HCT116 (cell line): ENCODE results near the gene ICAM4. TPM values are rescaled to one million over a fixed set of nuclear protein-coding genes. Genes with fewer than 3 reads are reported as not detected.

Experiments
- ATAC-seq: fragments of 200-7000 bp; cut with Tn5 transposase; 2 replicates; pipeline ENCODE4 v1.9.1; 2020; ENCODE audit warnings: mild to moderate bottlenecking, moderate library complexity
- BruUV-seq: library from RNA; stranded (reverse); fragments of 400-500 nt; replicated peaks from 2 replicates; lab custom pipeline; 2021; lab: Mats Ljungman, UMichigan
- CTCF ChIA-PET: fragments of 300-600 bp; sonication (Branson Sonifier 250); formaldehyde crosslinking; loops from one replicate; lab custom pipeline; 2021; ENCODE audit warnings: antibody characterized with exemption; lab: Charles Lee
- POLR2A ChIA-PET: fragments of 300-600, 350-600 bp; sonication (Branson Sonifier 250); formaldehyde crosslinking; loops from one replicate; lab custom pipeline; 2021; ENCODE audit warnings: antibody characterized with exemption; lab: Charles Lee
- RAD21 ChIA-PET, 2 experiments: fragments of 300-600 bp; sonication (Branson Sonifier 250); formaldehyde crosslinking; loops; one replicate each; lab custom pipeline; 2023; ENCODE audit warnings: low total read pairs in 2 of 2; ENCODE audit not compliant: uncharacterized antibody in 2 of 2, unreplicated experiment in 2 of 2, low non-redundant PET in 1 of 2; lab: Charles Lee
- DNase-seq: peaks from one replicate; pipeline ENCODE4 v3.0.0-alpha.2; 2010; ENCODE audit warnings: low read depth, low spot score
- H2AFZ ChIP-seq: fragments of 200-600 bp; shearing (Covaris generic), sonication (generic); 2 replicates; pipeline ENCODE4 v1.6.1; 2017; ENCODE audit warnings: low read depth, mixed run types, mixed read lengths, antibody characterized with exemption, low read length; ENCODE audit not compliant: poor library complexity, severe bottlenecking
- H3K27ac ChIP-seq: 2 replicates; pipeline ENCODE4 v1.5.1; 2012; ENCODE audit warnings: low read depth, low read length
- H3K27me3 ChIP-seq: fragments of 200-600 bp; sonication (generic); 2 replicates; pipeline ENCODE4 v1.6.1; 2016; ENCODE audit warnings: mixed run types, low read length, mixed read lengths; ENCODE audit not compliant: insufficient read depth
- H3K36me3 ChIP-seq, 2 experiments: fragments of 200-500 bp in 1 of 2; fragments of 200-600 bp in 1 of 2; sonication (Bioruptor generic) in 1 of 2; sonication (generic) in 1 of 2; 2 replicates each; pipeline versions ENCODE4 v1.5.1 to v1.6.1; 2014 to 2016; ENCODE audit warnings: low read length in 2 of 2, inconsistent platforms in 1 of 2, mixed read lengths in 1 of 2, mixed run types in 1 of 2; ENCODE audit not compliant: insufficient read depth in 2 of 2, control insufficient read depth in 1 of 2
- H3K4me1 ChIP-seq, 2 experiments: fragments of 200-600 bp in 1 of 2; sonication (generic) in 1 of 2; 2 replicates each; pipeline versions ENCODE4 v1.5.1 to v1.6.1; 2012 to 2017; ENCODE audit warnings: low read length in 2 of 2, inconsistent platforms in 1 of 2, mild to moderate bottlenecking in 1 of 2, mixed read lengths in 1 of 2, mixed run types in 1 of 2, moderate library complexity in 1 of 2; ENCODE audit not compliant: insufficient read depth in 2 of 2, control insufficient read depth in 1 of 2
- H3K4me2 ChIP-seq: fragments of 200-600 bp; sonication (generic); 2 replicates; pipeline ENCODE4 v1.6.1; 2017; ENCODE audit warnings: mixed run types, low read length, mixed read lengths
- H3K4me3 ChIP-seq, 2 experiments: fragments of 200-600 bp in 1 of 2; sonication (generic) in 1 of 2; replicated peaks in 1 of 2; 2 replicates each; pipeline ENCODE4 v1.5.1; 2011 to 2016; ENCODE audit warnings: low read length in 2 of 2, control low read depth in 1 of 2, low read depth in 1 of 2, mild to moderate bottlenecking in 1 of 2, mixed read lengths in 1 of 2, mixed run types in 1 of 2
- H3K79me2 ChIP-seq: fragments of 200-600 bp; sonication (generic); 2 replicates; pipeline ENCODE4 v1.6.1; 2017; ENCODE audit warnings: mild to moderate bottlenecking, mixed run types, low read length, moderate library complexity, mixed read lengths; ENCODE audit not compliant: insufficient read depth
- H3K9ac ChIP-seq: fragments of 200-600 bp; sonication (generic); 2 replicates; pipeline ENCODE4 v1.6.1; 2016; ENCODE audit warnings: low read length, mixed read lengths
- H3K9me2 ChIP-seq: fragments of 200-600 bp; sonication (generic), shearing (Covaris generic); 2 replicates; pipeline ENCODE4 v1.6.1; 2017; ENCODE audit warnings: mixed run types, mild to moderate bottlenecking, moderate library complexity; ENCODE audit not compliant: insufficient read depth
- H3K9me3 ChIP-seq, 2 experiments: fragments of 200-500 bp in 1 of 2; fragments of 200-600 bp in 1 of 2; sonication (Bioruptor generic) in 1 of 2; sonication (generic) in 1 of 2; 2 replicates each; pipeline ENCODE4 v1.6.1; 2014 to 2017; ENCODE audit warnings: low read length in 2 of 2, mixed read lengths in 2 of 2, inconsistent platforms in 1 of 2, low read depth in 1 of 2, mild to moderate bottlenecking in 1 of 2, mixed run types in 1 of 2, moderate library complexity in 1 of 2; ENCODE audit not compliant: control insufficient read depth in 1 of 2, insufficient read depth in 1 of 2
- H4K20me1 ChIP-seq: fragments of 200-600 bp; sonication (generic), shearing (Covaris generic); 2 replicates; pipeline ENCODE4 v1.6.1; 2017; ENCODE audit warnings: mixed run types, mild to moderate bottlenecking, moderate library complexity; ENCODE audit not compliant: insufficient read depth
- ATF3 ChIP-seq: IDR thresholded peaks from 2 replicates; pipeline ENCODE4 v1.6.1; 2012
- CEBPB ChIP-seq: IDR thresholded peaks from 2 replicates; pipeline ENCODE4 v1.6.1; 2012; ENCODE audit warnings: low read depth
- CTCF ChIP-seq, 3 experiments: fragments of 200-600 bp in 1 of 3; sonication (generic) in 1 of 3; IDR thresholded peaks in 2 of 3; conservative IDR thresholded peaks in 1 of 3; 2 replicates each; pipeline ENCODE4 v1.5.1; 2012 to 2017; ENCODE audit warnings: low read depth in 2 of 3, low read length in 2 of 3, antibody characterized with exemption in 1 of 3, borderline replicate concordance in 1 of 3, control low read depth in 1 of 3, mild to moderate bottlenecking in 1 of 3, mixed read lengths in 1 of 3, mixed run types in 1 of 3, moderate library complexity in 1 of 3; ENCODE audit not compliant: insufficient read depth in 1 of 3
- ELF1 ChIP-seq: IDR thresholded peaks from 2 replicates; pipeline ENCODE4 v1.6.1; 2012; ENCODE audit warnings: low read depth, borderline replicate concordance
- EZH2 ChIP-seq: fragments of 200-600 bp; sonication (generic); IDR thresholded peaks from 2 replicates; pipeline ENCODE4 v1.6.1; 2017; ENCODE audit warnings: antibody characterized with exemption, mixed run types
- EZH2phosphoT487 ChIP-seq: fragments of 200-600 bp; IDR thresholded peaks from 2 replicates; pipeline ENCODE4 v1.6.1; 2018; ENCODE audit warnings: antibody characterized with exemption, borderline replicate concordance
- MAX ChIP-seq: IDR thresholded peaks from 2 replicates; pipeline ENCODE4 v1.6.1; 2012
- RAD21 ChIP-seq: IDR thresholded peaks from 2 replicates; pipeline ENCODE4 v1.6.1; 2012; ENCODE audit warnings: low read depth, mild to moderate bottlenecking
- REST ChIP-seq: IDR thresholded peaks from 2 replicates; pipeline ENCODE4 v1.6.1; 2012; ENCODE audit warnings: low read depth
- SIN3A ChIP-seq: IDR thresholded peaks from 2 replicates; pipeline ENCODE4 v1.6.1; 2012; ENCODE audit warnings: low read depth
- SP1 ChIP-seq: IDR thresholded peaks from 2 replicates; pipeline ENCODE4 v1.6.1; 2012; ENCODE audit warnings: low read depth
- YY1 ChIP-seq: IDR thresholded peaks from 2 replicates; pipeline ENCODE4 v1.6.1; 2011; ENCODE audit warnings: low read length, low read depth, moderate library complexity, mild to moderate bottlenecking; ENCODE audit not compliant: insufficient replicate concordance; ENCODE audit errors: extremely low read depth
- ZBTB33 ChIP-seq: IDR thresholded peaks from 2 replicates; pipeline ENCODE4 v1.6.1; 2011; ENCODE audit warnings: mild to moderate bottlenecking, low read length, moderate library complexity; ENCODE audit not compliant: insufficient replicate concordance; ENCODE audit errors: extremely low read depth
- ZFX ChIP-seq: fragments of 450-650 bp; IDR thresholded peaks from 2 replicates; pipeline ENCODE4 v1.6.1; 2017
- intact Hi-C: fragments of 100-400 bp; cut with micrococcal nuclease; formaldehyde crosslinking; loops from 2 replicates; pipeline ENCODE4 v1.10.0; 2022
- total RNA-seq: library from RNA; stranded (reverse); gene quantifications from one replicate; pipeline ENCODE4 v1.2.1, GENCODE V29; 2021; ENCODE audit not compliant: unreplicated experiment

The ICAM4 gene
- total RNA-seq, 1 experiment from 2014 or later, result not detected

- TF ChIP-seq ZBTB33, result no peak
Measured at GRCh38 chr19:10334588-10335351, 48.0 kb downstream of the ICAM4 start (continued).

- Histone ChIP-seq H3K4me3 (peak overlapping the region; percentile 18 to 77), H3K9me2 (no peaks in the 10 kb centered on the region), H3K27me3 (no peaks in the 10 kb centered on the region), H3K79me2 (peaks cover 30% of the 10 kb centered on the region), H3K9me3 (no peaks in the 10 kb centered on the region), H2AFZ (no peak overlapping the region), H3K4me1 (peaks cover 6 to 28% of the 10 kb centered on the region in 2 experiments; a peak in 3 of 4 replicates), H3K9ac (peak overlapping the region; percentile 75; the same call in 1 of the 2 replicates), H3K4me2 (peak overlapping the region; percentile 100), H4K20me1 (no peaks in the 10 kb centered on the region), H3K36me3 (peaks cover 0 to 4% of the 10 kb centered on the region in 2 experiments; a peak in 1 of 4 replicates), H3K27ac (peak overlapping the region; percentile 7; the same call in 1 of the 2 replicates)
- no peak for DNase-seq
- no peak for ATAC-seq
- BruUV-seq, result no TSS peak
- POLR2A ChIA-PET, result interaction anchor here (1.1 to 2.5 kb wide), 2 partner anchors 46 kb away, joined by 3 to 26 read pairs; partner anchors contain the start of gene ICAM5
- RAD21 ChIA-PET, result interaction anchor here (0.8 to 1.1 kb wide), 3 partner anchors 47 to 66 kb away, joined by 3 to 4 read pairs (median 3); no protein-coding TSS in a partner anchor
- intact Hi-C loops, result loop anchor here (2.0 kb wide), 1 partner anchor 45 kb away; the partner anchor contains the start of gene TYK2
- CTCF ChIA-PET, result interaction anchor here (1.1 to 1.5 kb wide), 2 partner anchors 66 to 403 kb away, joined by 3 to 4 read pairs; no protein-coding TSS in a partner anchor
- no peak for TF ChIP-seq RAD21
- no peak for TF ChIP-seq EZH2phosphoT487
- TF ChIP-seq MAX, result no peak
- TF ChIP-seq ATF3, result no peak
- no peak for TF ChIP-seq YY1
- no peak for TF ChIP-seq ELF1
- no peak for TF ChIP-seq REST
- TF ChIP-seq CTCF (IDR thresholded peaks at IDR 0.05 in 2 of 3, conservative IDR thresholded peaks at IDR 0.05 in 1 of 3; ENCODE audit: borderline replicate concordance in 1 of 3, insufficient read depth in 1 of 3, low read depth in 2 of 3, low read length in 2 of 3), result no peak
- TF ChIP-seq SIN3A, result no peak
- TF ChIP-seq ZFX, result no peak
- TF ChIP-seq CEBPB, result no peak
- TF ChIP-seq EZH2, result no peak
- no peak for TF ChIP-seq SP1
Measured at GRCh38 chr19:10335352-10335985, 48.7 kb downstream of the ICAM4 start.
